Gastrocnemius medialis (tissue), 4 donors: Measurements from ENCODE around the gene SFTPA2. TPM values are rescaled to one million over a fixed set of nuclear protein-coding genes. Genes with fewer than 3 reads are reported as not detected.
"Not testable (repeated sequence)": the region's sequence is repeated elsewhere in the genome, so short reads cannot be mapped to it uniquely, and the experiment has no call there.

Experiments
- ATAC-seq, 2 donors: fragments of 150-250 bp; one replicate each; pipeline ENCODE4 v1.9.1; 2016
- DNase-seq, 2 donors: peaks; one replicate each; pipeline ENCODE4 v3.0.0-alpha.2; 2019
- H3K27ac ChIP-seq, 4 donors: fragments of 200-600 bp; sonication (generic); 1 replicate in 1 of 4; 2 replicates in 3 of 4; pipeline ENCODE4 v1.5.1; 2016 to 2018; ENCODE audit warnings: mild to moderate bottlenecking in 2 of 4, moderate library complexity in 1 of 4
- H3K27me3 ChIP-seq, 3 donors: fragments of 200-600 bp; sonication (generic) in 2 of 3; 1 replicate in 1 of 3; 2 replicates in 2 of 3; pipeline versions ENCODE4 v1.5.1 to v1.6.0; 2016 to 2019; ENCODE audit warnings: mild to moderate bottlenecking in 1 of 3, moderate library complexity in 1 of 3
- H3K36me3 ChIP-seq, 2 donors: fragments of 200-600 bp; sonication (generic) in 1 of 2; one replicate each; pipeline ENCODE4 v1.5.1; 2017 to 2018
- H3K4me1 ChIP-seq, 2 donors: fragments of 200-600 bp; sonication (generic) in 1 of 2; one replicate each; pipeline ENCODE4 v1.5.1; 2016 to 2017; ENCODE audit warnings: mild to moderate bottlenecking in 2 of 2
- H3K4me3 ChIP-seq, 4 donors: fragments of 200-600 bp; sonication (generic) in 3 of 4; 1 replicate in 1 of 4; 2 replicates in 3 of 4; pipeline ENCODE4 v1.5.1; 2016 to 2019; ENCODE audit warnings: mild to moderate bottlenecking in 2 of 4
- H3K9me3 ChIP-seq, 3 donors: fragments of 200-600 bp; sonication (generic) in 2 of 3; 1 replicate in 1 of 3; 2 replicates in 2 of 3; pipeline ENCODE4 v1.5.1; 2016 to 2019
- POLR2A ChIP-seq, 2 donors: fragments of 450-650 bp; IDR thresholded peaks; one replicate each; pipeline ENCODE4 v1.6.1; 2017; ENCODE audit warnings: antibody characterized with exemption in 2 of 2, mild to moderate bottlenecking in 2 of 2, moderate library complexity in 2 of 2
- in situ Hi-C, 4 donors: fragments of 200-750 bp; cut with MboI; loops; one replicate each; pipeline versions ENCODE4 v1.15.0 to v1.8.0; 2017; ENCODE audit warnings: low sequenced_read_pairs in 4 of 4
- intact Hi-C: fragments of 100-400 bp; cut with DNase I; formaldehyde crosslinking; loops from one replicate; pipeline ENCODE4 v1.15.1; 2023; ENCODE audit warnings: low total_unique reads
- total RNA-seq, 4 donors: library from RNA; depleted of rRNA; stranded (reverse); fragments of >200 nt; gene quantifications; one replicate each; pipeline versions ENCODE4 v1.1.0 to v1.2.3, GENCODE V29; 2016
- TF ChIP-seq, protein P1 (sequence below), 5 experiments: fragments of 450-650 bp in 3 of 5; fragments of 200-600 bp in 2 of 5; sonication (generic) in 2 of 5; IDR thresholded peaks in 4 of 5; conservative IDR thresholded peaks in 1 of 5; 1 replicate in 4 of 5; 2 replicates in 1 of 5; pipeline ENCODE4 v1.5.1; 2016 to 2019; ENCODE audit warnings: antibody characterized with exemption in 5 of 5, mild to moderate bottlenecking in 3 of 5, moderate library complexity in 3 of 5

The SFTPA2 gene
- total RNA-seq, 4 donors from 2014 or later: not detected

DNA sequence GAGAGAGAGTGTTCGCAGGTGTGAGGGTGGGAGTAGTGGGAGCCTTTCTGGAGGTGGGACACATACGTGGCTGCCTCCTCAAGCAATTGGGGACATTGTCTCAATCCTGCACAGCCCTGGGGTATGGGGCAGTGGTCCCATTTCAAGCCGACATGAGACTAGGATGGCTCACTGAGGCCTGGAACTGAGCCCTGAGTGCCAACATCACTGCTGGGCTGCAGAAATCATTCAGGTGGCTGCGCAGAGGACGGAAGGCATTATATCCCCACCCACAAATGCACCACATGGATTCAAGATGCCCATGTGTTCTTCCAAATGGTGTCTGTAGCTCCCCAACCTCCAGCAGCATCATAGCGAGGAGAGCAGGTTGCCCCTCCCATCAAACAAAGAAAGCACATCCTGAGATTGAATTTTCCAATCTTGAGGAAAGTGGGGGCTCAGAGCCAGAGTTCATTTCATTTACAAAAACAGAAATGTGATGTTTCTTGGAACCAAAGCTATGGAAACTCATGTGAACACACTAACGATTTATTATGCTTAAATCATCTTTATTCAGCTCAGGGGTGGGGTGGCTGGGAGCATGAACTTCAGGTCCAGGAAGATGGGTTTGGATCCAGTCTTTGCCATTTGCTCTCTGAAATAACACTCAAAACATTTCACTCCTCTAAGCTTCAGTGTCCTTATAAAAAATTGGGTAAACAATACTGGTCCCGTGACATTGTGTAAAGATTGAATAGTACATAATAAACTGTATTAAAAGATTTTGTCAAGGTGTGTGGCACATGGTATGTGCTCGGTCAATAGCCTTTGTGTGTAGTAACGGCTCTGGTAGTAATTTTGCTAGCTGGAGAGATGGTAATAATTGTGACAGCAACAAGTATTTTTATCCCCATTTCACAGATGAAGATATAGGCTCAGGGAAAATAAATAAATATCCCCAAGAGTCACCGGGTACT, 4.6 kb downstream of the SFTPA2 start:
- no peaks in the 10 kb centered on the region for H3K9me3 ChIP-seq
- no peak for DNase-seq
- H3K36me3 ChIP-seq: no peaks in the 10 kb centered on the region
- no peak for TF ChIP-seq POLR2A (IDR thresholded peaks at IDR 0.05)
- TF ChIP-seq, protein P1, sequence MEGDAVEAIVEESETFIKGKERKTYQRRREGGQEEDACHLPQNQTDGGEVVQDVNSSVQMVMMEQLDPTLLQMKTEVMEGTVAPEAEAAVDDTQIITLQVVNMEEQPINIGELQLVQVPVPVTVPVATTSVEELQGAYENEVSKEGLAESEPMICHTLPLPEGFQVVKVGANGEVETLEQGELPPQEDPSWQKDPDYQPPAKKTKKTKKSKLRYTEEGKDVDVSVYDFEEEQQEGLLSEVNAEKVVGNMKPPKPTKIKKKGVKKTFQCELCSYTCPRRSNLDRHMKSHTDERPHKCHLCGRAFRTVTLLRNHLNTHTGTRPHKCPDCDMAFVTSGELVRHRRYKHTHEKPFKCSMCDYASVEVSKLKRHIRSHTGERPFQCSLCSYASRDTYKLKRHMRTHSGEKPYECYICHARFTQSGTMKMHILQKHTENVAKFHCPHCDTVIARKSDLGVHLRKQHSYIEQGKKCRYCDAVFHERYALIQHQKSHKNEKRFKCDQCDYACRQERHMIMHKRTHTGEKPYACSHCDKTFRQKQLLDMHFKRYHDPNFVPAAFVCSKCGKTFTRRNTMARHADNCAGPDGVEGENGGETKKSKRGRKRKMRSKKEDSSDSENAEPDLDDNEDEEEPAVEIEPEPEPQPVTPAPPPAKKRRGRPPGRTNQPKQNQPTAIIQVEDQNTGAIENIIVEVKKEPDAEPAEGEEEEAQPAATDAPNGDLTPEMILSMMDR (IDR thresholded peaks at IDR 0.05 in 4 of 5, conservative IDR thresholded peaks at IDR 0.05 in 1 of 5): no peak
- no peak overlapping the region for H3K27ac ChIP-seq
- H3K27me3 ChIP-seq: no peaks in the 10 kb centered on the region
- H3K4me3 ChIP-seq: no peak overlapping the region
- intact Hi-C loops: no loop called here
- H3K4me1 ChIP-seq: no peaks in the 10 kb centered on the region
- in situ Hi-C loops: loop anchor here in 3 of 4 donors (25.0 kb wide), 1 partner anchor 382 kb away; the partner anchor contains the start of gene SFTPD (in 3 of the 3)
- ATAC-seq: no peak

DNA sequence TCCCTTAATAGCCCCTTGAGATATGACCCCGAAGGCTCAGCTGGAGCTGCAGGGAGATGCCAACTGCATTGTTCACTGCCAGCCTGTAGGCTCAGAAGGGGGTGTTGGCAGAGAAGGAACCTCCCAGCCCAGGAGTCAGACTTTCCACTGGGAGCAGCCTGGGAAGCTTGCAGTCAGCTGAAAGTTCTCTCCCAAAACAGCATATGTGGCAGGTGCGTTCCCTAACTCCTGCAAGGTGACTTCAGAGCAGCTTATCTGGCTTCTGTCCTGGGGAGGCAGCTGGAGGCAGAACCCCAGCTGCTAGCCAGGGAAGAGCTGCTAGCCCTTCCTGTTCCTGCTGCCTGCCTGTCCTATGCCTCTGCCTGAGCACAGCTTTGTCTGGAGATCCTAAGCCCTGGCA, 8.1 kb downstream of the SFTPA2 start:
- H3K9me3 ChIP-seq: no peaks in the 10 kb centered on the region
- H3K4me1 ChIP-seq: no peaks in the 10 kb centered on the region
- no peak for DNase-seq
- no peak for ATAC-seq
- H3K4me3 ChIP-seq: no peak overlapping the region
- TF ChIP-seq, protein P1 (IDR thresholded peaks at IDR 0.05 in 4 of 5, conservative IDR thresholded peaks at IDR 0.05 in 1 of 5): no peak
- TF ChIP-seq POLR2A (IDR thresholded peaks at IDR 0.05): no peak
- intact Hi-C loops (no loop called here), in situ Hi-C loops (loop anchor here in 3 of 4 donors (25.0 kb wide), 1 partner anchor 385 kb away; the partner anchor contains the start of gene SFTPD (in 3 of the 3))
- H3K27me3 ChIP-seq: no peaks in the 10 kb centered on the region
- no peak overlapping the region for H3K27ac ChIP-seq
- no peaks in the 10 kb centered on the region for H3K36me3 ChIP-seq

DNA sequence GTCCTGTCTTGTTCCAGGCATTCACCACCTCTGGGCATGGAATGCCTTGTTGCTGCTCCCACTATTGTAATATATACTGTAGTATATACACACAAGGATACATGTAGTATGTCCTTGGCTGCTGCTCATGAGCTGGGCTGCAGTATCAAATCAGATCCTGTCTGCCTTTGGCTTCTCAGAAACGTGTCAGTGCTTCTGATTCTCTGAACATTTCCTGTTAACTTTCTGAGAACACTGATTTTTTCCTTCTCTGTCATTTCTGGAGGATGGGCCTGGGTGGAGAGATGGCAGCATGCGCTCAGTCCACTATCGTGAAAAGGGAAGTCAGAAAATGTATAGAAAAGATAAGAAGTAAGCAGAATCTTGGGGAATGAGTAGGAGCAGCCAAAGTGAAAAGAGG, 12.2 kb downstream of the SFTPA2 start:
- Histone ChIP-seq H3K27ac (no peak overlapping the region), H3K4me3 (no peak overlapping the region), H3K4me1 (no peaks in the 10 kb centered on the region), H3K27me3 (no peaks in the 10 kb centered on the region), H3K36me3 (no peaks in the 10 kb centered on the region), H3K9me3 (no peaks in the 10 kb centered on the region)
- intact Hi-C loops (no loop called here), in situ Hi-C loops (loop anchor here in 2 of 4 donors (25.0 kb wide), 1 partner anchor 689 kb away; no protein-coding TSS in a partner anchor)
- TF ChIP-seq, protein P1 (IDR thresholded peaks at IDR 0.05 in 4 of 5, conservative IDR thresholded peaks at IDR 0.05 in 1 of 5): no peak
- no peak for TF ChIP-seq POLR2A (IDR thresholded peaks at IDR 0.05)
- ATAC-seq (no peak), DNase-seq (no peak)

- DNase-seq, ATAC-seq, intact Hi-C loops, H3K27me3 ChIP-seq, H3K27ac ChIP-seq, H3K4me1 ChIP-seq, H3K36me3 ChIP-seq, H3K9me3 ChIP-seq, H3K4me3 ChIP-seq: not testable (repeated sequence)
- in situ Hi-C loops: loop anchor here in 2 of 4 donors (25.0 kb wide), 1 partner anchor 690 kb away; no protein-coding TSS in a partner anchor
These were observed 13.1 kb downstream of the SFTPA2 start for GRCh38 chr10:79547128-79547527.

- H3K4me3 ChIP-seq, ATAC-seq, intact Hi-C loops, H3K27ac ChIP-seq, DNase-seq, H3K9me3 ChIP-seq, H3K27me3 ChIP-seq, H3K36me3 ChIP-seq, H3K4me1 ChIP-seq: not testable (repeated sequence)
- in situ Hi-C loops: loop anchor here in 2 of 4 donors (25.0 kb wide), 1 partner anchor 692 kb away; no protein-coding TSS in a partner anchor
These were observed 15.1 kb downstream of the SFTPA2 start for GRCh38 chr10:79544926-79545659.

- H3K4me3 ChIP-seq, ATAC-seq, H3K27me3 ChIP-seq, H3K36me3 ChIP-seq, DNase-seq, H3K4me1 ChIP-seq, H3K27ac ChIP-seq, intact Hi-C loops, H3K9me3 ChIP-seq: not testable (repeated sequence)
- in situ Hi-C loops: loop anchor here in 2 of 4 donors (25.0 kb wide), 1 partner anchor 693 kb away; no protein-coding TSS in a partner anchor
These were observed 15.8 kb downstream of the SFTPA2 start for GRCh38 chr10:79544408-79544807.
